Neural progenitor cell (in vitro differentiated cells): Measurements from ENCODE around the gene PLPP3.

ENCODE experiments used
- EZH2 ChIP-seq: fragments of 200-600 bp; sonication (generic); IDR thresholded peaks from 2 replicates; pipeline ENCODE4 v1.6.1; 2017; ENCODE audit warnings: antibody characterized with exemption, mild to moderate bottlenecking, moderate library complexity
- EZH2phosphoT487 ChIP-seq: fragments of 200-600 bp; sonication (generic); IDR thresholded peaks from 2 replicates; pipeline ENCODE4 v1.6.1; 2017; ENCODE audit warnings: antibody characterized with exemption
- TF ChIP-seq, protein P1 (sequence below): fragments of 200-600 bp; sonication (generic); IDR thresholded peaks from 2 replicates; pipeline ENCODE4 v1.5.1; 2017; ENCODE audit warnings: antibody characterized with exemption, mild to moderate bottlenecking

DNA sequence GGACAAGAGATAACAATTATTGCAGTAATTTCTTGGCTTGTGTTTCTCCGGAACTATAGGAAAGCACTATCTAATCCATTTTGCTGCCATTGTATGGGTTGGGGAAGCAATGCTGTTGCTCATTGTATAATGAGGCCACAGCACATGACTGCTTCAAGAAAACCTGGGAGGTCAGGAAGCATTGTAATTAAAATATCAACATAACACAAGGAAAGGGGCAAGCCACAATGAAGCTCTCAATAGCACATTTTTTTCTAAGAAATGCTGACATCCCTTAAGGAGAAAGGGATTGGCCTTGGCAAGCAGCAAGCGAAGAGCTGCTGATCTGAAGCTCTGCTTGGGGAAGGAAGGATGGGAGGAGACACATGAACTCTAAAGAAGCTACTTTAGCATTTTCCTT, 44.0 kb downstream of the PLPP3 start:
- TF ChIP-seq, protein P1, sequence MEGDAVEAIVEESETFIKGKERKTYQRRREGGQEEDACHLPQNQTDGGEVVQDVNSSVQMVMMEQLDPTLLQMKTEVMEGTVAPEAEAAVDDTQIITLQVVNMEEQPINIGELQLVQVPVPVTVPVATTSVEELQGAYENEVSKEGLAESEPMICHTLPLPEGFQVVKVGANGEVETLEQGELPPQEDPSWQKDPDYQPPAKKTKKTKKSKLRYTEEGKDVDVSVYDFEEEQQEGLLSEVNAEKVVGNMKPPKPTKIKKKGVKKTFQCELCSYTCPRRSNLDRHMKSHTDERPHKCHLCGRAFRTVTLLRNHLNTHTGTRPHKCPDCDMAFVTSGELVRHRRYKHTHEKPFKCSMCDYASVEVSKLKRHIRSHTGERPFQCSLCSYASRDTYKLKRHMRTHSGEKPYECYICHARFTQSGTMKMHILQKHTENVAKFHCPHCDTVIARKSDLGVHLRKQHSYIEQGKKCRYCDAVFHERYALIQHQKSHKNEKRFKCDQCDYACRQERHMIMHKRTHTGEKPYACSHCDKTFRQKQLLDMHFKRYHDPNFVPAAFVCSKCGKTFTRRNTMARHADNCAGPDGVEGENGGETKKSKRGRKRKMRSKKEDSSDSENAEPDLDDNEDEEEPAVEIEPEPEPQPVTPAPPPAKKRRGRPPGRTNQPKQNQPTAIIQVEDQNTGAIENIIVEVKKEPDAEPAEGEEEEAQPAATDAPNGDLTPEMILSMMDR, result no peak
- TF ChIP-seq EZH2 (no peak), EZH2phosphoT487 (no peak)
